RWPE1 (cell line): ENCODE data around the gene BTN2A1.

Experiments used
- CTCF ChIA-PET: fragments of 350-600 bp; sonication (Branson Sonifier 250); formaldehyde crosslinking; extraction: SDS; loops from one replicate; lab custom pipeline; 2021; lab: Yijun Ruan, JAX
- POLR2A ChIA-PET: fragments of 400-600 bp; formaldehyde crosslinking; extraction: SDS; loops from one replicate; lab custom pipeline; 2020; ENCODE audit warnings: antibody characterized with exemption; ENCODE audit not compliant: low non-redundant PET; lab: Yijun Ruan, JAX
- DNase-seq: peaks from one replicate; pipeline ENCODE4 v3.0.0; 2012; ENCODE audit warnings: low spot score
- H3K27ac ChIP-seq: fragments of 450-650 bp; 2 replicates; pipeline ENCODE4 v1.5.1; 2017
- TF ChIP-seq, protein P1 (sequence below): fragments of 450-650 bp; conservative IDR thresholded peaks from 2 replicates; pipeline ENCODE4 v1.5.1; 2017; ENCODE audit warnings: low read depth, mild to moderate bottlenecking

BTN2A1 gene

DNA sequence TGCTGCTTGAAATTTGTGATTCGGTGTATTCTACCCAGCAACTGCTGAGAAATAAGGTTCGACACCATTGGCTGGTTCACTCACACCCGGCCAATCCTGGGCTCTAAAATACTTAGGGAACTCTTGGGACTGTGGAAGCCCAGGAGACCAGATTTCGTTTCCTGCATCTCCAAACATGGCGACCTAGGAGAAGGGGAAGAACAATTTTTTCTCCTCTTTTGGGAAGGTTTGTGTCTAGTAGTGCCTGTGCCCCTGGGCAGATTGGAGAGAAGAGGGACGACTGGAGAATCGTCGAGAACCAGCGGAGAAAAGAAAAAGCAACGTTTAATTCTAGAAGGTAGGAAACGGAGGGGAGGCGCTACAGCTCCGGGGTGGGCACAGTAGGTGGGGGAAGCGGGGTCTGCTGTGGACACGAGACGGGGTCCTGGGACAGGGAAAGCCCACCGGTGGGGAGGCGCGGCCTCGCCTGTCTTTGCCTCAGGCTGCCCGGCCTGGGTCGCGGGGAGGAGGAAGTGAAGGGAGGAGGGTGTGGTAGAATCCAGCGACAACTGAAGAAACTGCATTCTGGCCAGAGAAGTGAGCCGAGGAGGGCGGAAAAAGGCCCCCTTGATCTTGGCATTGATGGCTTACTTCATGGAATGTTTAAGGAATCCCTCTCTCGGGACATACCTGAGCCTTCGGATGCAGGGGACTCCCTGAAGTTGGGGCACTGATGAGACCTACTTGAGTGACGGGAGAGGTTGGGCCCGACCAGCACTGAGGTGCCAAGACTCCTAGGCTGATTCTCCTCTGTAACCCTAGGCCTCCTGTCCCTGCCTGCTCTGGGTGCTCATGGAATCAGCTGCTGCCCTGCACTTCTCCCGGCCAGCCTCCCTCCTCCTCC, at the start of gene BTN2A1:
Gene BTN2A1, plus strand, starts transcription at position 150 of the 883 bp plus-strand sequence. Its CDS starts 682 bp downstream, at position 832.
- peak; percentile 96 for DNase-seq
- ChIA-PET CTCF (interaction anchor here (0.7 kb wide), 1 partner anchor 32 kb away, joined by 3 read pairs; no protein-coding TSS in a partner anchor), POLR2A (no interaction called here)
- TF ChIP-seq, protein P1, sequence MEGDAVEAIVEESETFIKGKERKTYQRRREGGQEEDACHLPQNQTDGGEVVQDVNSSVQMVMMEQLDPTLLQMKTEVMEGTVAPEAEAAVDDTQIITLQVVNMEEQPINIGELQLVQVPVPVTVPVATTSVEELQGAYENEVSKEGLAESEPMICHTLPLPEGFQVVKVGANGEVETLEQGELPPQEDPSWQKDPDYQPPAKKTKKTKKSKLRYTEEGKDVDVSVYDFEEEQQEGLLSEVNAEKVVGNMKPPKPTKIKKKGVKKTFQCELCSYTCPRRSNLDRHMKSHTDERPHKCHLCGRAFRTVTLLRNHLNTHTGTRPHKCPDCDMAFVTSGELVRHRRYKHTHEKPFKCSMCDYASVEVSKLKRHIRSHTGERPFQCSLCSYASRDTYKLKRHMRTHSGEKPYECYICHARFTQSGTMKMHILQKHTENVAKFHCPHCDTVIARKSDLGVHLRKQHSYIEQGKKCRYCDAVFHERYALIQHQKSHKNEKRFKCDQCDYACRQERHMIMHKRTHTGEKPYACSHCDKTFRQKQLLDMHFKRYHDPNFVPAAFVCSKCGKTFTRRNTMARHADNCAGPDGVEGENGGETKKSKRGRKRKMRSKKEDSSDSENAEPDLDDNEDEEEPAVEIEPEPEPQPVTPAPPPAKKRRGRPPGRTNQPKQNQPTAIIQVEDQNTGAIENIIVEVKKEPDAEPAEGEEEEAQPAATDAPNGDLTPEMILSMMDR: no peak
- peak within 1 kb of the TSS; percentile 84 for H3K27ac ChIP-seq

- ChIA-PET POLR2A (interaction anchor here (0.7 kb wide), 1 partner anchor 12 kb away, joined by 4 read pairs; no protein-coding TSS in a partner anchor), CTCF (no interaction called here)
- no peak overlapping the region for H3K27ac ChIP-seq
- TF ChIP-seq, protein P1: no peak
- DNase-seq: no peak
Observed at GRCh38 chr6:26408828-26409730, 48.7 kb upstream of the BTN2A1 start.

DNA sequence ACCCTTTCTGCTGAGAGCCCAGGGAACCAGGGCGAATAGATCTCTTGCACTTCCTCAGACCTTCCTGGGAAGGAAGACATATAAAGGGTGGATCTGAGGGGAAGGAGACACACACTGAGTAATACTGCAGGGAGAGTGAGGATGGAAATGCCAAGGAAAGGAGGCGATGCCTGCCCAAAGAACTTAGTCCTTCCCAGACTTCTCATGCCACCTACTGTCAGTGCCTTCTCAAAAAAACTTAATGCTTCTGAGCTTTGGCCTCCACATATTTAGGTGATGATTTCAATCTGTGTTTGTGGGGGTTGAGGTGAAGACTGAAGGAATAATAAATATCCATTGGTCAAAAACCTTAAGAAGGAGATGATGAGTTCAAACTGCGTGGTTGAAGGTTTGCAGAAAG, 46.0 kb upstream of the BTN2A1 start:
- H3K27ac ChIP-seq: no peak overlapping the region
- TF ChIP-seq, protein P1: no peak
- no peak for DNase-seq
- CTCF ChIA-PET: interaction anchor here (0.6 to 0.7 kb wide), 3 partner anchors 63 to 870 kb away, joined by 3 to 4 read pairs (median 3); no protein-coding TSS in a partner anchor
- POLR2A ChIA-PET: no interaction called here

- CTCF ChIA-PET: interaction anchor here (0.6 to 0.9 kb wide), 4 partner anchors 30 to 869 kb away, joined by 3 to 5 read pairs (median 3); no protein-coding TSS in a partner anchor
- no peak for DNase-seq
- TF ChIP-seq, protein P1: no peak
- POLR2A ChIA-PET: no interaction called here
- H3K27ac ChIP-seq: no peak overlapping the region
Observed at GRCh38 chr6:26412228-26412627, 45.5 kb upstream of the BTN2A1 start.

DNA sequence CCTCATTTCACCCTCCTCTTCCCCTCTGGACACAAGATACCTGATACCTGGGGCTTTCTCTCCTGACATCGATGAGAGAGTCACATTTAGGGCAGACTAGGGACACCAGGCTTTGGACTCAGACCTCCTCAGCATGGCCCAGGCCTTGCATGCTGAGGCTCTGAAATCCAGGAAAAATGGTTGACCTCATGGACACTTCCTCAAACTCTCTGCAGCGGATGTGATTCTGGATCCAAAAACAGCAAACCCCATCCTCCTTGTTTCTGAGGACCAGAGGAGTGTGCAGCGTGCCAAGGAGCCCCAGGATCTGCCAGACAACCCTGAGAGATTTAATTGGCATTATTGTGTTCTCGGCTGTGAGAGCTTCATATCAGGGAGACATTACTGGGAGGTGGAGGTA, 44.8 kb upstream of the BTN2A1 start:
- H3K27ac ChIP-seq: no peak overlapping the region
- no peak for DNase-seq
- ChIA-PET CTCF (interaction anchor here (0.6 to 0.9 kb wide), 3 partner anchors 18 to 321 kb away, joined by 3 to 5 read pairs (median 3); no protein-coding TSS in a partner anchor), POLR2A (no interaction called here)
- TF ChIP-seq, protein P1: no peak

DNA sequence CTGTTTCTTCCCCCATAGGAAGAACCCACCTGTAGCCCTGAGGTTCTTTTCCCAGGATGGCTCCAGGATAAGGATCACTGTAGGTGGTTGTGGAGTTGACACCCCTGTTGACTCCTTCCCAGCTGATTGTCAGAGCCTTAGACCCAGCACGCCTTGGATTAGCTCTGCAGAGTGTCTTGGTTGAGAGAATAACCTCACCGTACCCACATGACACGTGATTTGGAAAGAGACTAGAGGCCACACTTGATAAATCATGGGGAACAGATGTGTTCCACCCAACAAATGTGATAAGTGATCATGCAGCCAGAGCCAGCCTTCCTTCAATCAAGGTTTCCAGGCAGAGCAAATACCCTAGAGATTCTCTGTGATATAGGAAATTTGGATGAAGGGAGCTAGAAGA, 43.5 kb upstream of the BTN2A1 start:
- TF ChIP-seq, protein P1: no peak
- DNase-seq: no peak
- ChIA-PET POLR2A (no interaction called here), CTCF (no interaction called here)
- no peak overlapping the region for H3K27ac ChIP-seq
